ENCODE data around the gene ADGRE1. TPM values are rescaled to one million over a fixed set of nuclear protein-coding genes. Genes with fewer than 3 reads are reported as not detected.
A peak's percentile ranks its signal among the peaks of the same experiment; 100 is the strongest.

Gene ADGRE1
- polyA plus RNA-seq, 1 of the 3 experiments (the other 2 are of a cell fraction), result 8.9 TPM

DNA sequence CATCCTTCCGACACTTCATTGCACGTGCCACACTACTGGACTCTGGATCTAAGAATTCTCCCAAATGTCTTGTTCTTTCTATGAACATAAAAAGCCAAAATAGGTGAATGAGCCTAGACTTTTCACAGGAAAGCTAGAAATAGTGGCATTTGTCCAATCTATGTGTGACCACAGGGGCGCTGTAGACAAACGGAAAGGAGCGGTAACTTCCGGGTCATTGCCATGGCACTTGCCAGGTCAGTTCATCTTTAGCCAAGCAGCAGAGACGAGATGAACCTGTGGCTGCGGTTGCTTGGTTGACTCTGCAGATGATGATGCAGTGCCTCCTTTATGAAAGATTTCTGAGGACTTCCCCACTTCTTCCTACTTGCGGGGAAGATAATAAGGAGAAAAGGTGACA lies 65.6 kb downstream of the ADGRE1 start:
- Histone ChIP-seq H3K36me3 (replicated peaks in 1 of 2; ENCODE audit: control insufficient read depth in 1 of 2, insufficient read depth in 2 of 2, low read length in 1 of 2) (no peaks in the 10 kb centered on the region), H3K79me2 (ENCODE audit: insufficient read depth) (no peaks in the 10 kb centered on the region), H2AFZ (ENCODE audit: low read depth) (peak overlapping the region; percentile 37; the same call in 1 of the 2 replicates), H3K4me3 (ENCODE audit: low read depth in 2 of 2, low read length in 1 of 2) (no peak overlapping the region), H3K4me1 (ENCODE audit: control insufficient read depth in 1 of 2, insufficient read depth in 2 of 2, low read depth in 1 of 2, low read length in 1 of 2) (no peaks in the 10 kb centered on the region), H3K9me3 (no peaks in the 10 kb centered on the region), H4K20me1 (ENCODE audit: insufficient read depth) (no peaks in the 10 kb centered on the region), H3K27me3 (ENCODE audit: insufficient read depth) (peaks cover 7% of the 10 kb centered on the region; the same call in 1 of the 2 replicates), H3K4me2 (no peak overlapping the region), H3K27ac (ENCODE audit: low read depth in 2 of 2, low read length in 1 of 2) (no peak overlapping the region), H3F3A (replicated peaks; ENCODE audit: insufficient read depth) (no peaks in the 10 kb centered on the region), H3K9me2 (no peaks in the 10 kb centered on the region), H3K9ac (no peak overlapping the region)
- ChIA-PET POLR2A (no interaction called here), CTCF (interaction anchor here (0.9 to 1.4 kb wide), 2 partner anchors 10 to 11 kb away, joined by 3 to 6 read pairs; no protein-coding TSS in a partner anchor)
- WGBS (ENCODE audit: low lambda C conversion rate), result 30% methylated on average over 9 of the region's 9 CpGs
- TF ChIP-seq GABPA (IDR thresholded peaks at IDR 0.05; ENCODE audit: low read depth), result peak; percentile 63
- TF ChIP-seq CTCF (IDR thresholded peaks at IDR 0.05), result peak; percentile 19
- TF ChIP-seq YY1 (IDR thresholded peaks at IDR 0.05; ENCODE audit: low read depth), result peak; percentile 55; the same call in 1 of the 2 replicates
- no peak for TF ChIP-seq EP300 (IDR thresholded peaks at IDR 0.05; ENCODE audit: borderline replicate concordance in 1 of 2, low read depth in 1 of 2, low read length in 1 of 2)
- no peak for DNase-seq

GRCh38 chr19:6955082-6955481 lies 67.7 kb downstream of the ADGRE1 start:
- ChIA-PET CTCF (no interaction called here), POLR2A (no interaction called here)
- H2AFZ ChIP-seq (ENCODE audit: low read depth), result no peak overlapping the region
- H3K27me3 ChIP-seq (ENCODE audit: insufficient read depth), result peaks cover 13% of the 10 kb centered on the region; the same call in 1 of the 2 replicates
- H3K4me2 ChIP-seq, result no peak overlapping the region
- H3K9ac ChIP-seq, result no peak overlapping the region
- 46% methylated on average over 3 of the region's 3 CpGs for WGBS (ENCODE audit: low lambda C conversion rate)
- no peak overlapping the region for H3K27ac ChIP-seq (ENCODE audit: low read depth in 2 of 2, low read length in 1 of 2)
- H3K4me1 ChIP-seq (ENCODE audit: control insufficient read depth in 1 of 2, insufficient read depth in 2 of 2, low read depth in 1 of 2, low read length in 1 of 2), result no peaks in the 10 kb centered on the region
- H3K9me3 ChIP-seq, result no peaks in the 10 kb centered on the region
- H3K36me3 ChIP-seq (replicated peaks in 1 of 2; ENCODE audit: control insufficient read depth in 1 of 2, insufficient read depth in 2 of 2, low read length in 1 of 2), result no peaks in the 10 kb centered on the region
- no peak for TF ChIP-seq CTCF (IDR thresholded peaks at IDR 0.05)
- TF ChIP-seq JUND (IDR thresholded peaks at IDR 0.05), result no peak
- TF ChIP-seq MXI1 (IDR thresholded peaks at IDR 0.05; ENCODE audit: low read depth, low read length), result no peak
- no peak for TF ChIP-seq PBX3 (IDR thresholded peaks at IDR 0.05)
- no peak for TF ChIP-seq RAD21 (IDR thresholded peaks at IDR 0.05; ENCODE audit: low read length)
- no peak for TF ChIP-seq IRF3 (IDR thresholded peaks at IDR 0.05; ENCODE audit: low read depth, low read length)
- no peak for TF ChIP-seq EZH2phosphoT487 (IDR thresholded peaks at IDR 0.05; ENCODE audit: borderline replicate concordance, low read depth)
- TF ChIP-seq YY1 (IDR thresholded peaks at IDR 0.05; ENCODE audit: low read depth), result no peak
- TF ChIP-seq NRF1 (IDR thresholded peaks at IDR 0.05; ENCODE audit: low read depth, low read length), result no peak
- TF ChIP-seq MEF2A (IDR thresholded peaks at IDR 0.05; ENCODE audit: borderline replicate concordance, low read depth), result no peak
- TF ChIP-seq ELF1 (IDR thresholded peaks at IDR 0.05), result no peak
- no peak for TF ChIP-seq GATA2 (CRISPR knock-in tag; IDR thresholded peaks at IDR 0.05)
- no peak for TF ChIP-seq EP300 (IDR thresholded peaks at IDR 0.05; ENCODE audit: borderline replicate concordance in 1 of 2, low read depth in 1 of 2, low read length in 1 of 2)
- no peak for TF ChIP-seq USF1 (IDR thresholded peaks at IDR 0.05; ENCODE audit: borderline replicate concordance, low read depth)
- TF ChIP-seq USF2 (IDR thresholded peaks at IDR 0.05; ENCODE audit: borderline replicate concordance, low read depth, low read length), result no peak
- no peak for TF ChIP-seq TAF1 (IDR thresholded peaks at IDR 0.05; ENCODE audit: borderline replicate concordance, low read depth, low read length)
- no peak for TF ChIP-seq TEAD4 (IDR thresholded peaks at IDR 0.05; ENCODE audit: borderline replicate concordance, insufficient read depth)
- TF ChIP-seq FOSL2 (IDR thresholded peaks at IDR 0.05; ENCODE audit: borderline replicate concordance, low read depth), result no peak
- no peak for TF ChIP-seq NFIC (IDR thresholded peaks at IDR 0.05; ENCODE audit: borderline replicate concordance)
- H3K9me2 ChIP-seq, result no peaks in the 10 kb centered on the region
- H3K4me3 ChIP-seq (ENCODE audit: low read depth in 2 of 2, low read length in 1 of 2), result no peak overlapping the region
- H4K20me1 ChIP-seq (ENCODE audit: insufficient read depth), result no peaks in the 10 kb centered on the region
- H3F3A ChIP-seq (replicated peaks; ENCODE audit: insufficient read depth), result no peaks in the 10 kb centered on the region
- DNase-seq, result no peak
- H3K79me2 ChIP-seq (ENCODE audit: insufficient read depth), result no peaks in the 10 kb centered on the region

Data from SK-N-SH (cell line).